Right lobe of liver (tissue), 4 donors: ENCODE measurements around the gene GPR176.

Source experiments
- CTCF ChIP-seq, 4 donors: fragments of 200-600 bp in 3 of 4; fragments of 450-650 bp in 1 of 4; IDR thresholded peaks; one replicate each; pipeline versions ENCODE4 v1.5.1 to v1.8.0; 2016 to 2022; ENCODE audit warnings: antibody characterized with exemption in 4 of 4, mild to moderate bottlenecking in 2 of 4
- POLR2A ChIP-seq: fragments of 450-650 bp; IDR thresholded peaks from one replicate; pipeline ENCODE4 v1.6.1; 2017; ENCODE audit warnings: antibody characterized with exemption, mild to moderate bottlenecking
- donor health status: DM: no; HTN: no; CAD: no.
- donor health status: DM: no; HTN: no; CAD: no.
- donor health status: DM: no; HTN: yes; CAD: no.

- TF ChIP-seq CTCF (IDR thresholded peaks at IDR 0.05) (no peak), POLR2A (no peak)
Observed at GRCh38 chr15:39960411-39960810, 40.3 kb upstream of the GPR176 start.
